Measurements from ENCODE around the gene ACYP2. TPM values are rescaled to one million over a fixed set of nuclear protein-coding genes. Genes with fewer than 3 reads are reported as not detected.

ACYP2 gene
- total RNA-seq, 2 donors from 2014 or later, result 9.8 to 10.3 TPM

- no peak overlapping the region for H3K4me3 Mint-ChIP-seq
- DNase-seq (no peak), ATAC-seq (no peak)
- H3K36me3 Mint-ChIP-seq (ENCODE audit: low read depth), result peaks cover 7% of the 10 kb centered on the region
- H3K4me1 Mint-ChIP-seq, result peaks cover 6% of the 10 kb centered on the region
- H3K9me3 ChIP-seq (ENCODE audit: control insufficient read depth, low read length, poor library complexity, severe bottlenecking), result no peaks in the 10 kb centered on the region
- H3K27ac Mint-ChIP-seq, result no peak overlapping the region
- no peaks in the 10 kb centered on the region for H3K27me3 Mint-ChIP-seq
These were observed 28.4 kb downstream of the ACYP2 start for GRCh38 chr2:54143780-54144179.

GRCh38 chr2:54148391-54148790, 33.0 kb downstream of the ACYP2 start:
- DNase-seq, result no peak
- peaks cover 7% of the 10 kb centered on the region for H3K36me3 Mint-ChIP-seq (ENCODE audit: low read depth)
- no peak overlapping the region for H3K27ac Mint-ChIP-seq
- H3K4me1 Mint-ChIP-seq, result peaks cover 4% of the 10 kb centered on the region
- no peak overlapping the region for H3K4me3 Mint-ChIP-seq
- H3K27me3 Mint-ChIP-seq, result no peaks in the 10 kb centered on the region
- no peaks in the 10 kb centered on the region for H3K9me3 ChIP-seq (ENCODE audit: control insufficient read depth, low read length, poor library complexity, severe bottlenecking)
- ATAC-seq, result no peak

GRCh38 chr2:54149638-54150441, 34.4 kb downstream of the ACYP2 start:
- Mint-ChIP-seq H3K36me3 (ENCODE audit: low read depth) (peaks cover 11% of the 10 kb centered on the region), H3K4me3 (no peak overlapping the region), H3K4me1 (peaks cover 4% of the 10 kb centered on the region), H3K27ac (no peak overlapping the region), H3K27me3 (no peaks in the 10 kb centered on the region)
- ATAC-seq (no peak), DNase-seq (no peak)
- no peaks in the 10 kb centered on the region for H3K9me3 ChIP-seq (ENCODE audit: control insufficient read depth, low read length, poor library complexity, severe bottlenecking)

GRCh38 chr2:54158311-54158710, 42.9 kb downstream of the ACYP2 start:
- Mint-ChIP-seq H3K4me1 (no peaks in the 10 kb centered on the region), H3K27ac (no peak overlapping the region), H3K27me3 (no peaks in the 10 kb centered on the region), H3K36me3 (ENCODE audit: low read depth) (peaks cover 12% of the 10 kb centered on the region), H3K4me3 (no peak overlapping the region)
- DNase-seq, result no peak
- no peaks in the 10 kb centered on the region for H3K9me3 ChIP-seq (ENCODE audit: control insufficient read depth, low read length, poor library complexity, severe bottlenecking)
- ATAC-seq, result no peak

- ATAC-seq (no peak), DNase-seq (no peak)
- peaks cover 6% of the 10 kb centered on the region for H3K36me3 Mint-ChIP-seq (ENCODE audit: low read depth)
- H3K27me3 Mint-ChIP-seq, result no peaks in the 10 kb centered on the region
- peaks cover 3% of the 10 kb centered on the region for H3K4me1 Mint-ChIP-seq
- no peak overlapping the region for H3K27ac Mint-ChIP-seq
- H3K4me3 Mint-ChIP-seq, result no peak overlapping the region
- no peaks in the 10 kb centered on the region for H3K9me3 ChIP-seq (ENCODE audit: control insufficient read depth, low read length, poor library complexity, severe bottlenecking)
These were observed 46.4 kb downstream of the ACYP2 start for GRCh38 chr2:54161660-54162424.

- peaks cover 3% of the 10 kb centered on the region for H3K4me1 Mint-ChIP-seq
- no peaks in the 10 kb centered on the region for H3K9me3 ChIP-seq (ENCODE audit: control insufficient read depth, low read length, poor library complexity, severe bottlenecking)
- peak overlapping the region; percentile 44 for H3K27ac Mint-ChIP-seq
- no peak for ATAC-seq
- H3K36me3 Mint-ChIP-seq (ENCODE audit: low read depth), result peaks cover 3% of the 10 kb centered on the region
- H3K27me3 Mint-ChIP-seq, result no peaks in the 10 kb centered on the region
- DNase-seq, result no peak
- H3K4me3 Mint-ChIP-seq, result no peak overlapping the region
These were observed 48.7 kb downstream of the ACYP2 start for GRCh38 chr2:54164106-54164505.

GRCh38 chr2:54166121-54166773, 50.8 kb downstream of the ACYP2 start:
- Mint-ChIP-seq H3K36me3 (ENCODE audit: low read depth) (peaks cover 3% of the 10 kb centered on the region), H3K27me3 (no peaks in the 10 kb centered on the region), H3K4me3 (no peak overlapping the region), H3K27ac (no peak overlapping the region), H3K4me1 (peaks cover 3% of the 10 kb centered on the region)
- no peak for DNase-seq
- ATAC-seq, result no peak
- H3K9me3 ChIP-seq (ENCODE audit: control insufficient read depth, low read length, poor library complexity, severe bottlenecking), result no peaks in the 10 kb centered on the region

- Mint-ChIP-seq H3K36me3 (ENCODE audit: low read depth) (no peaks in the 10 kb centered on the region), H3K27me3 (no peaks in the 10 kb centered on the region)
- DNase-seq, result no peak
These were observed 61.2 kb downstream of the ACYP2 start for GRCh38 chr2:54176577-54176976.

GRCh38 chr2:54183281-54183680, 67.9 kb downstream of the ACYP2 start:
- DNase-seq, result no peak
- Mint-ChIP-seq H3K4me3 (no peak overlapping the region), H3K36me3 (ENCODE audit: low read depth) (no peaks in the 10 kb centered on the region), H3K27ac (no peak overlapping the region), H3K4me1 (no peaks in the 10 kb centered on the region), H3K27me3 (no peaks in the 10 kb centered on the region)
- no peaks in the 10 kb centered on the region for H3K9me3 ChIP-seq (ENCODE audit: control insufficient read depth, low read length, poor library complexity, severe bottlenecking)
- ATAC-seq, result no peak

More at GRCh38 chr2:54176577-54176976, 61.2 kb downstream of the ACYP2 start:
- no peaks in the 10 kb centered on the region for H3K9me3 ChIP-seq (ENCODE audit: control insufficient read depth, low read length, poor library complexity, severe bottlenecking)
- Mint-ChIP-seq H3K4me3 (no peak overlapping the region), H3K4me1 (no peaks in the 10 kb centered on the region), H3K27ac (no peak overlapping the region)
- no peak for ATAC-seq

GRCh38 chr2:54183972-54184371, 68.6 kb downstream of the ACYP2 start:
- Mint-ChIP-seq H3K4me3 (no peak overlapping the region), H3K27me3 (no peaks in the 10 kb centered on the region), H3K4me1 (no peaks in the 10 kb centered on the region), H3K27ac (no peak overlapping the region), H3K36me3 (ENCODE audit: low read depth) (peaks cover 2% of the 10 kb centered on the region)
- no peaks in the 10 kb centered on the region for H3K9me3 ChIP-seq (ENCODE audit: control insufficient read depth, low read length, poor library complexity, severe bottlenecking)
- ATAC-seq (no peak), DNase-seq (no peak)

GRCh38 chr2:54185105-54185504, 69.7 kb downstream of the ACYP2 start:
- Mint-ChIP-seq H3K27me3 (no peaks in the 10 kb centered on the region), H3K27ac (no peak overlapping the region), H3K4me3 (no peak overlapping the region), H3K4me1 (no peaks in the 10 kb centered on the region), H3K36me3 (ENCODE audit: low read depth) (peaks cover 2% of the 10 kb centered on the region)
- DNase-seq, result no peak
- no peaks in the 10 kb centered on the region for H3K9me3 ChIP-seq (ENCODE audit: control insufficient read depth, low read length, poor library complexity, severe bottlenecking)
- no peak for ATAC-seq

GRCh38 chr2:54187331-54187730, 71.9 kb downstream of the ACYP2 start:
- ATAC-seq (no peak), DNase-seq (no peak)
- no peaks in the 10 kb centered on the region for H3K27me3 Mint-ChIP-seq
- H3K27ac Mint-ChIP-seq, result no peak overlapping the region
- no peak overlapping the region for H3K4me3 Mint-ChIP-seq
- H3K36me3 Mint-ChIP-seq (ENCODE audit: low read depth), result peaks cover 4% of the 10 kb centered on the region
- H3K9me3 ChIP-seq (ENCODE audit: control insufficient read depth, low read length, poor library complexity, severe bottlenecking), result no peaks in the 10 kb centered on the region
- no peaks in the 10 kb centered on the region for H3K4me1 Mint-ChIP-seq

GRCh38 chr2:54189539-54189938, 74.1 kb downstream of the ACYP2 start:
- H3K9me3 ChIP-seq (ENCODE audit: control insufficient read depth, low read length, poor library complexity, severe bottlenecking), result no peaks in the 10 kb centered on the region
- no peak overlapping the region for H3K27ac Mint-ChIP-seq
- H3K4me1 Mint-ChIP-seq, result no peaks in the 10 kb centered on the region
- H3K36me3 Mint-ChIP-seq (ENCODE audit: low read depth), result peaks cover 4% of the 10 kb centered on the region
- no peak overlapping the region for H3K4me3 Mint-ChIP-seq
- DNase-seq (no peak), ATAC-seq (no peak)
- no peaks in the 10 kb centered on the region for H3K27me3 Mint-ChIP-seq

Measured in T-helper 17 cell (primary cell).